HCT116 (cell line): ENCODE results near the gene FXYD2.

Experiments used
- CEBPB ChIP-seq: IDR thresholded peaks from 2 replicates; pipeline ENCODE4 v1.6.1; 2012; ENCODE audit warnings: low read depth
- CTCF ChIP-seq, 3 experiments: fragments of 200-600 bp in 1 of 3; sonication (generic) in 1 of 3; IDR thresholded peaks in 2 of 3; conservative IDR thresholded peaks in 1 of 3; 2 replicates each; pipeline ENCODE4 v1.5.1; 2012 to 2017; ENCODE audit warnings: low read depth in 2 of 3, low read length in 2 of 3, antibody characterized with exemption in 1 of 3, borderline replicate concordance in 1 of 3, control low read depth in 1 of 3, mild to moderate bottlenecking in 1 of 3, mixed read lengths in 1 of 3, mixed run types in 1 of 3, moderate library complexity in 1 of 3; ENCODE audit not compliant: insufficient read depth in 1 of 3
- EZH2 ChIP-seq: fragments of 200-600 bp; sonication (generic); IDR thresholded peaks from 2 replicates; pipeline ENCODE4 v1.6.1; 2017; ENCODE audit warnings: antibody characterized with exemption, mixed run types
- JUND ChIP-seq: IDR thresholded peaks from 2 replicates; pipeline ENCODE4 v1.6.1; 2012
- RAD21 ChIP-seq: IDR thresholded peaks from 2 replicates; pipeline ENCODE4 v1.6.1; 2012; ENCODE audit warnings: low read depth, mild to moderate bottlenecking
- REST ChIP-seq: IDR thresholded peaks from 2 replicates; pipeline ENCODE4 v1.6.1; 2012; ENCODE audit warnings: low read depth
- SIN3A ChIP-seq: IDR thresholded peaks from 2 replicates; pipeline ENCODE4 v1.6.1; 2012; ENCODE audit warnings: low read depth
- SP1 ChIP-seq: IDR thresholded peaks from 2 replicates; pipeline ENCODE4 v1.6.1; 2012; ENCODE audit warnings: low read depth
- SRF ChIP-seq: IDR thresholded peaks from 2 replicates; pipeline ENCODE4 v1.6.1; 2012; ENCODE audit warnings: low read depth
- YY1 ChIP-seq: IDR thresholded peaks from 2 replicates; pipeline ENCODE4 v1.6.1; 2011; ENCODE audit warnings: low read length, low read depth, moderate library complexity, mild to moderate bottlenecking; ENCODE audit not compliant: insufficient replicate concordance; ENCODE audit errors: extremely low read depth
- ZFX ChIP-seq: fragments of 450-650 bp; IDR thresholded peaks from 2 replicates; pipeline ENCODE4 v1.6.1; 2017

- TF ChIP-seq RAD21 (no peak), SIN3A (no peak), CTCF (IDR thresholded peaks at IDR 0.05 in 2 of 3, conservative IDR thresholded peaks at IDR 0.05 in 1 of 3; ENCODE audit: borderline replicate concordance in 1 of 3, insufficient read depth in 1 of 3, low read depth in 2 of 3, low read length in 2 of 3) (no peak), CEBPB (no peak), SP1 (no peak), REST (no peak), EZH2 (no peak), YY1 (no peak), JUND (no peak), SRF (no peak), ZFX (no peak)
Observed at GRCh38 chr11:117872420-117872961, 47.9 kb upstream of the FXYD2 start.
